Measurements from ENCODE around the gene EVX2.

The EVX2 gene

DNA sequence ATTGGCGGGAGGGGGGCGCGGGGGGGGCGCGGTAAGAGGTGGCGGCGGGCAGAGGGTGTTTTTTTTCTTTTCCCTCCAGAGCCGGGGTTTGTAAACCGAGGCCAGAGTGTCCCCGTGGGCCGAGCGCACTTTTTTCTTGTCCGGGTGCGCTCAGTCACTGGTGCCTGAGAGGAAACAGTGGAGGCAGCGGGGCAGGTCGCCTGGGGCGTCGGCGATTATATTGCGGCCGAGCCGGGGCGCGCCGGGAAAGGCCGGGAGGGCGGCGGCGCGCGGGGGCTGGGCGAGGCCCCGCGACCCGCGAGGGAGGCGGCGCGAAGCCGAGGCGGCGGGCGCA is 46.0 kb upstream of the EVX2 start:
- TF ChIP-seq CTCF (IDR thresholded peaks at IDR 0.05; ENCODE audit: insufficient read depth, low read depth, low read length, missing control alignments) = no peak
- no peak for DNase-seq (ENCODE audit: low read depth)
- H3K4me3 ChIP-seq (ENCODE audit: low read length) = no peak overlapping the region

DNA sequence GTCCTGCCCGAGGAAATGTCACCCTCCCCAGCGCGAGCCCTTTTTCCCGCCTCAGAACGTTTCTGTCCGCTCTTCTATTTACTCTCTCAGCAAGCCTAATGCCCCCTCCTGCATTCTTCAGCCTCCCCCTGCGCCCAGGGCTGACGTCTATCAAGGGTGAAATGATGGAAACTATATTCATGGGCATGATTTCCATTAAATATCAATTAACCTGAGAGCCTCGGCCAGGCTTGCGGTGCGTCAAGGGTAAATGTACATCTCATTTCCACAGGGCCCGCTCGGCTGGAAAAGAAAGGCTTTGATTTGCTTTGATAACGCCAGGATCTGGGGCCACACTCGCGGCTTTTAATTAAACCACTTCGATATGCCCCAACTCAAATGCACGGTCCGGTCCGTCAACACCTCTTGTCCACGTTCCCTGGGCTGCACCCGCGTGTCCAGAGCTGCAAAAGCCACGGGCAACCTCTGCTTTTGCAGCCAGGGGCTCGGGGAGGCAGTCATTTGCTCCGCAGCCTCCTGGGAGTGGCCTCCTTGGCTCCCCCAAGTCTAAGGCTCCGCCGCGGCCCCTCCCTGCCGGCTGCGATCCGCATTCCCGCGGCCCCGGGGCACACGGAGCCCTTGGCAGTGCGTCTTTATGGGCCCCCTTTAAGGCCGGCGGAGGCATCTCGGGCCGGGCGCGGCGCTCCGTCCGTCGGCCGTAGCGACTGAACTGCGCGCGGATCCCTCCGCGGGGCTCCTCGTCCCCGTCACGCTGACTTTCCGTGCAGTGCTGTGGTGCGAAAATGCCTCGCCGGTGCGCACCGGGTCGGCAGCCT is 45.4 kb upstream of the EVX2 start, which contains the start of gene HOXD8:
Gene HOXD8, plus strand, starts transcription at position 724 of the 815 bp plus-strand sequence. CDS start 662 bp downstream, outside the sequence.
- DNase-seq (ENCODE audit: low read depth) = peak; percentile 19
- TF ChIP-seq CTCF (IDR thresholded peaks at IDR 0.05; ENCODE audit: insufficient read depth, low read depth, low read length, missing control alignments) = no peak
- H3K4me3 ChIP-seq (ENCODE audit: low read length) = no peak within 1 kb of the TSS

- no peak for TF ChIP-seq CTCF (IDR thresholded peaks at IDR 0.05; ENCODE audit: insufficient read depth, low read depth, low read length, missing control alignments)
Measured at GRCh38 chr2:176128172-176128981, 44.6 kb upstream of the EVX2 start.

GRCh38 chr2:176127774-176128072 is 44.0 kb upstream of the EVX2 start:
- H3K4me3 ChIP-seq (ENCODE audit: low read length) = no peak overlapping the region
- TF ChIP-seq CTCF (IDR thresholded peaks at IDR 0.05; ENCODE audit: insufficient read depth, low read depth, low read length, missing control alignments) = no peak
- no peak for DNase-seq (ENCODE audit: low read depth)

More at GRCh38 chr2:176128172-176128981, 44.6 kb upstream of the EVX2 start:
- no peak for DNase-seq (ENCODE audit: low read depth)
- H3K4me3 ChIP-seq (ENCODE audit: low read length) = no peak overlapping the region

DNA sequence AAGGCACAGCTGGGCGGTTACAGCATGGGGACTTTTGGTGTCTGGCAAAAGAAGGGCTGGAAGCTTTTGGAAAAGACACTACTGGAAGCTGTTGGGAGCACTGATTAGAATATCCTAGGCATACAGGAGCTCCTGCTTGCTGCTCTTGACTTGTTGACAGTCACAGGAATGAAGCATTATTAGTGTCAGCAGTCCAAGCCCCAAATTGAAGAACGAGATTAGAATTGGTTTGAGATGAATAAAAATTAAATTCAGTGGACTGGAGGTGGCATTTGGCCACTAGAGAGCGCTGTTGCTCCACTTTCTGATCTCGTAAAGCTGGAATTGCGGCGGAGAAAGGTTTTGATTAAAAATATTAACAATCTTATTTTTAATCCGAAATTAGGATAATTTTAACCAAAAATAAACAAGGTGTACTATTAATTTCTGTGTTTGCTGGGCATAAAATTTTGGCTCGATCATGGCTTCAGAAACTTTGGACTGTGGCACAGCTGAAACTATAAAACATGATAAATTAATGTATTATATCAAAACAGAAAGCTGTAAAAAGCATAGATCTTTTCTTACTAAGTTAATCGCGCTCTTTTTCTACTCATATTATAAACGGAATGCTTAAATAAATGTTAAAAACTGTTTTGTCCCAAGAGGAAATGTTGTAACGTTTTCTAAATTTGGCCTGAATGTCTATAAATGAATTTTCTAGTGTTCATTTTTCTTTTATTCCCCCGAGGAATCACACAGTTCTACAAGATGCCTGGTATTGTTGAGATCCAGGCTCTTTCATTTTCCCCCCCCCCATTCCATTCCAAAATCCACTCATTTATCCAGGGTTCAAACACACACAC is 43.4 kb upstream of the EVX2 start:
- H3K4me3 ChIP-seq (ENCODE audit: low read length) = no peak overlapping the region
- TF ChIP-seq CTCF (IDR thresholded peaks at IDR 0.05; ENCODE audit: insufficient read depth, low read depth, low read length, missing control alignments) = peak; percentile 69
- peak; percentile 61 for DNase-seq (ENCODE audit: low read depth)

DNA sequence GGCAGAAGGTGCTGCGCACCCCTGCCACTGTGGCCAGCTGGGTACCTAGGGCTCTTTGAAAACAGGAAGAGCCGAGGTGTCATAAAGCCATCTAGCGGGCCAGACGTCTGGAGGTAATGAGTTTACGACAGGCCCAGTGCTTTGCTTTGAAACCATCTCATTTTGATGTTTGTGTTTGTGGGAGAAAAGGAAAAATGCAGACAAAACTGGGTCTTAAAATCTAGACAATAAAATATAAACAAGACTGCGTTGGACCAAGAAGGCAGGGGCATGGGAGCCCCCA is 42.0 kb upstream of the EVX2 start:
- no peak for TF ChIP-seq CTCF (IDR thresholded peaks at IDR 0.05; ENCODE audit: insufficient read depth, low read depth, low read length, missing control alignments)
- H3K4me3 ChIP-seq (ENCODE audit: low read length) = no peak overlapping the region
- no peak for DNase-seq (ENCODE audit: low read depth)
